HL-60/S4 treated with phorbol 12-myristate 13-acetate at 8.2 ng/mL for 4 days and 3 days (cell line): ENCODE data around the gene TRRAP.

ENCODE experiments used
- in situ Hi-C: fragments of 300-500 bp; cut with MboI; formaldehyde crosslinking; loops from 2 replicates; pipeline ENCODE4 v1.15.0; 2022; ENCODE audit warnings: low sequenced_read_pairs

TRRAP gene

GRCh38 chr7:99021941-99022560, 143.7 kb downstream of the TRRAP start:
- in situ Hi-C loops: no loop called here

- in situ Hi-C loops: no loop called here
These were observed 145.7 kb downstream of the TRRAP start for GRCh38 chr7:99024066-99024465.

- in situ Hi-C loops: no loop called here
These were observed 148.9 kb downstream of the TRRAP start for GRCh38 chr7:99027241-99027640.

GRCh38 chr7:99027841-99028240, 149.5 kb downstream of the TRRAP start:
- in situ Hi-C loops: no loop called here

GRCh38 chr7:99028261-99028973, 150.1 kb downstream of the TRRAP start:
- in situ Hi-C loops: no loop called here

- in situ Hi-C loops: no loop called here
These were observed 151.4 kb downstream of the TRRAP start for GRCh38 chr7:99029466-99030435.

- in situ Hi-C loops: no loop called here
These were observed 152.1 kb downstream of the TRRAP start for GRCh38 chr7:99030457-99030856.

- in situ Hi-C loops: no loop called here
These were observed 152.6 kb downstream of the TRRAP start for GRCh38 chr7:99030951-99031350.

GRCh38 chr7:99031496-99031895, 153.2 kb downstream of the TRRAP start:
- in situ Hi-C loops: no loop called here

GRCh38 chr7:99032928-99033327, 154.6 kb downstream of the TRRAP start:
- in situ Hi-C loops: no loop called here

GRCh38 chr7:99033765-99034164, 155.4 kb downstream of the TRRAP start:
- in situ Hi-C loops: no loop called here

- in situ Hi-C loops: no loop called here
These were observed 156.8 kb downstream of the TRRAP start for GRCh38 chr7:99034932-99035722.

- in situ Hi-C loops: no loop called here
These were observed 157.6 kb downstream of the TRRAP start for GRCh38 chr7:99035723-99036545.

- in situ Hi-C loops: no loop called here
These were observed 158.3 kb downstream of the TRRAP start for GRCh38 chr7:99036546-99037111.

GRCh38 chr7:99037327-99037940, 159.1 kb downstream of the TRRAP start:
- in situ Hi-C loops: no loop called here

GRCh38 chr7:99038086-99038855, 159.9 kb downstream of the TRRAP start:
- in situ Hi-C loops: no loop called here

- in situ Hi-C loops: no loop called here
These were observed 161.1 kb downstream of the TRRAP start for GRCh38 chr7:99039384-99039891.
